ENCODE results near the gene R3HCC1L. TPM values are rescaled to one million over a fixed set of nuclear protein-coding genes. Genes with fewer than 3 reads are reported as not detected.

The R3HCC1L gene
- total and polyA plus RNA-seq, 10 of the 15 experiments (the other 5 are each of a cell fraction or from before 2014, with no cell fraction given): 11.3 to 20.3 (median 15.3) TPM

DNA sequence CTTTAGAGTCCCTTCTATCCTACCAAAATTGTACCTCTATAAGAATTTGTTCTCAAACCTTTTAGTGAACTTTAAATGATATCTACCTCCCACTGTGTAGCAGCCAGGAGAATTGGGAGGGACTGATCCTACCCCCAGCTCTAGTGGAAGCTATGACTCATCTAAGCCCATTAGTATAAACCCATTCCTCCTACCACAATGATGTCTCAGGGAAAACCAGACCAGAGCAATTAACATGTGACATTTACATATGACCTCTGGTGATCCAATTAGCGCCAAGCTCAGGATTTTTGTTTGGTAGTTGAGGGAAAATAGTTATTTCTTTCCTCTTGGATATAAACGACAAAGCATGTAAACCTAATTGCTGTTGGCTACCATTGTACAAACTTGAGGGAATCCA, 33.1 kb upstream of the R3HCC1L start (continued):
- no peak for TF ChIP-seq EZH2 (IDR thresholded peaks at IDR 0.05; ENCODE audit: borderline replicate concordance, control insufficient read depth, low read depth, low read length)

DNA sequence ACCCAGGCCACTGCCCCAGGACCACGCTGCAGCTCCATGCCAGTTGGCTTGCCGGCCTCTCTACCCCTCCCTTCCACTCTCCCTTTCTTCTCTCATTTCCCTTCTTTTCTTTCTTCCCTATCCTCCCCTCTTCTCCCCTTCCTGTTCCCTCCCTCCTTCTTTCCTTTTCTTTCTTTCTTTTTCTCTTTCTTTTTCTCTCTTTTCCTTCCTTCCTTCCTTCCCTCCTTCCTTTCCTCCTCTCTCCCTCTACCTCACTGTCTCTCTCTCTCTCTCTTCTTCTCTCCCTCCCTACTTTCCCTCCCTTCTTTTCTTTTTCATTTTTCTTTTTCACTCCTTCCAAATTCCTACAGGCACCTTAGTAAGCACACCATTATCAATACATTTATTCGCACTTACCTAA, 30.3 kb upstream of the R3HCC1L start:
- Histone ChIP-seq H3K36me3 (ENCODE audit: control insufficient read depth in 2 of 2, insufficient read depth in 2 of 2, low read length in 1 of 2) (no peaks in the 10 kb centered on the region), H3K4me3 (no peak overlapping the region), H3K4me1 (ENCODE audit: control insufficient read depth, insufficient read depth, low read length) (no peaks in the 10 kb centered on the region), H3K9me3 (replicated peaks; ENCODE audit: control insufficient read depth, insufficient read depth, low read length) (no peaks in the 10 kb centered on the region; the same call in 2 of the 3 replicates), H3K4me2 (ENCODE audit: control insufficient read depth, insufficient read depth) (no peak overlapping the region), H3K27ac (ENCODE audit: control insufficient read depth, insufficient read depth) (no peak overlapping the region), H3K79me2 (ENCODE audit: control insufficient read depth, insufficient read depth, low read length) (no peaks in the 10 kb centered on the region), H3K27me3 (replicated peaks in 1 of 2; ENCODE audit: control insufficient read depth in 2 of 2, insufficient read depth in 2 of 2, low read length in 1 of 2) (peaks cover 0 to 2% of the 10 kb centered on the region in 2 experiments; a peak in 1 of 4 replicates), H3K9ac (ENCODE audit: control insufficient read depth, insufficient read depth, low read length) (no peak overlapping the region), H2AFZ (ENCODE audit: control insufficient read depth, low read depth, low read length) (no peak overlapping the region), H4K20me1 (ENCODE audit: control insufficient read depth, insufficient read depth) (no peaks in the 10 kb centered on the region)
- RAD21 ChIA-PET (ENCODE audit: unreplicated experiment): no interaction called here
- DNase-seq (ENCODE audit: low read depth, low spot score) (no peak), ATAC-seq (no peak), FAIRE-seq (no peak)
- no TSS peak for BruUV-seq (replicated peaks)
- CTCF ChIA-PET: no interaction called here
- in situ Hi-C loops (cut with MboI): no loop called here
- 44% methylated on average over 3 of the region's 3 CpGs for WGBS (ENCODE audit: insufficient coverage, insufficient replicate concordance, low lambda C conversion rate, missing lambda C conversion rate)
- intact Hi-C loops (cut with micrococcal nuclease; ENCODE audit: unreplicated experiment): no loop called here
- TF ChIP-seq NFYA (IDR thresholded peaks at IDR 0.05; ENCODE audit: borderline replicate concordance, low read depth, low read length): no peak
- TF ChIP-seq SUZ12 (IDR thresholded peaks at IDR 0.05; ENCODE audit: unreplicated experiment): no peak
- TF ChIP-seq KDM1A (IDR thresholded peaks at IDR 0.05; ENCODE audit: borderline replicate concordance): no peak
- TF ChIP-seq BCL11A (IDR thresholded peaks at IDR 0.05; ENCODE audit: low read depth, low read length): no peak
- no peak for TF ChIP-seq ZNF207 (IDR thresholded peaks at IDR 0.05; ENCODE audit: borderline replicate concordance)
- TF ChIP-seq SRF (IDR thresholded peaks at IDR 0.05; ENCODE audit: low read depth in 2 of 2, low read length in 2 of 2): no peak
- no peak for TF ChIP-seq EED (IDR thresholded peaks at IDR 0.05; ENCODE audit: low read depth)
- TF ChIP-seq, protein P1, sequence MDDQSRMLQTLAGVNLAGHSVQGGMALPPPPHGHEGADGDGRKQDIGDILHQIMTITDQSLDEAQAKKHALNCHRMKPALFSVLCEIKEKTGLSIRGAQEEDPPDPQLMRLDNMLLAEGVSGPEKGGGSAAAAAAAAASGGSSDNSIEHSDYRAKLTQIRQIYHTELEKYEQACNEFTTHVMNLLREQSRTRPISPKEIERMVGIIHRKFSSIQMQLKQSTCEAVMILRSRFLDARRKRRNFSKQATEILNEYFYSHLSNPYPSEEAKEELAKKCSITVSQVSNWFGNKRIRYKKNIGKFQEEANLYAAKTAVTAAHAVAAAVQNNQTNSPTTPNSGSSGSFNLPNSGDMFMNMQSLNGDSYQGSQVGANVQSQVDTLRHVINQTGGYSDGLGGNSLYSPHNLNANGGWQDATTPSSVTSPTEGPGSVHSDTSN (IDR thresholded peaks at IDR 0.05; ENCODE audit: insufficient replicate concordance, low read depth, low read length): no peak
- no peak for TF ChIP-seq POLR2AphosphoS2 (IDR thresholded peaks at IDR 0.05; ENCODE audit: low read depth, low read length)
- no peak for TF ChIP-seq CREM (IDR thresholded peaks at IDR 0.05; ENCODE audit: low read depth)
- TF ChIP-seq, protein P2, sequence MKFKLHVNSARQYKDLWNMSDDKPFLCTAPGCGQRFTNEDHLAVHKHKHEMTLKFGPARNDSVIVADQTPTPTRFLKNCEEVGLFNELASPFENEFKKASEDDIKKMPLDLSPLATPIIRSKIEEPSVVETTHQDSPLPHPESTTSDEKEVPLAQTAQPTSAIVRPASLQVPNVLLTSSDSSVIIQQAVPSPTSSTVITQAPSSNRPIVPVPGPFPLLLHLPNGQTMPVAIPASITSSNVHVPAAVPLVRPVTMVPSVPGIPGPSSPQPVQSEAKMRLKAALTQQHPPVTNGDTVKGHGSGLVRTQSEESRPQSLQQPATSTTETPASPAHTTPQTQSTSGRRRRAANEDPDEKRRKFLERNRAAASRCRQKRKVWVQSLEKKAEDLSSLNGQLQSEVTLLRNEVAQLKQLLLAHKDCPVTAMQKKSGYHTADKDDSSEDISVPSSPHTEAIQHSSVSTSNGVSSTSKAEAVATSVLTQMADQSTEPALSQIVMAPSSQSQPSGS (IDR thresholded peaks at IDR 0.05; ENCODE audit: low read length): no peak
- no peak for TF ChIP-seq SMAD1 (IDR thresholded peaks at IDR 0.05; ENCODE audit: low read depth, partially characterized antibody)
- TF ChIP-seq, protein P3, sequence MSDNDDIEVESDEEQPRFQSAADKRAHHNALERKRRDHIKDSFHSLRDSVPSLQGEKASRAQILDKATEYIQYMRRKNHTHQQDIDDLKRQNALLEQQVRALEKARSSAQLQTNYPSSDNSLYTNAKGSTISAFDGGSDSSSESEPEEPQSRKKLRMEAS (IDR thresholded peaks at IDR 0.05; ENCODE audit: low read depth, low read length): no peak
- no peak for TF ChIP-seq CHD2 (IDR thresholded peaks at IDR 0.05; ENCODE audit: borderline replicate concordance, low read depth, low read length)
- TF ChIP-seq TCF12 (IDR thresholded peaks at IDR 0.05; ENCODE audit: low read depth, low read length): no peak
- TF ChIP-seq, protein P4, sequence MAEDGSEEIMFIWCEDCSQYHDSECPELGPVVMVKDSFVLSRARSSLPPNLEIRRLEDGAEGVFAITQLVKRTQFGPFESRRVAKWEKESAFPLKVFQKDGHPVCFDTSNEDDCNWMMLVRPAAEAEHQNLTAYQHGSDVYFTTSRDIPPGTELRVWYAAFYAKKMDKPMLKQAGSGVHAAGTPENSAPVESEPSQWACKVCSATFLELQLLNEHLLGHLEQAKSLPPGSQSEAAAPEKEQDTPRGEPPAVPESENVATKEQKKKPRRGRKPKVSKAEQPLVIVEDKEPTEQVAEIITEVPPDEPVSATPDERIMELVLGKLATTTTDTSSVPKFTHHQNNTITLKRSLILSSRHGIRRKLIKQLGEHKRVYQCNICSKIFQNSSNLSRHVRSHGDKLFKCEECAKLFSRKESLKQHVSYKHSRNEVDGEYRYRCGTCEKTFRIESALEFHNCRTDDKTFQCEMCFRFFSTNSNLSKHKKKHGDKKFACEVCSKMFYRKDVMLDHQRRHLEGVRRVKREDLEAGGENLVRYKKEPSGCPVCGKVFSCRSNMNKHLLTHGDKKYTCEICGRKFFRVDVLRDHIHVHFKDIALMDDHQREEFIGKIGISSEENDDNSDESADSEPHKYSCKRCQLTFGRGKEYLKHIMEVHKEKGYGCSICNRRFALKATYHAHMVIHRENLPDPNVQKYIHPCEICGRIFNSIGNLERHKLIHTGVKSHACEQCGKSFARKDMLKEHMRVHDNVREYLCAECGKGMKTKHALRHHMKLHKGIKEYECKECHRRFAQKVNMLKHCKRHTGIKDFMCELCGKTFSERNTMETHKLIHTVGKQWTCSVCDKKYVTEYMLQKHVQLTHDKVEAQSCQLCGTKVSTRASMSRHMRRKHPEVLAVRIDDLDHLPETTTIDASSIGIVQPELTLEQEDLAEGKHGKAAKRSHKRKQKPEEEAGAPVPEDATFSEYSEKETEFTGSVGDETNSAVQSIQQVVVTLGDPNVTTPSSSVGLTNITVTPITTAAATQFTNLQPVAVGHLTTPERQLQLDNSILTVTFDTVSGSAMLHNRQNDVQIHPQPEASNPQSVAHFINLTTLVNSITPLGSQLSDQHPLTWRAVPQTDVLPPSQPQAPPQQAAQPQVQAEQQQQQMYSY (CRISPR knock-in tag; IDR thresholded peaks at IDR 0.05): no peak
- SMC1A ChIA-PET (ENCODE audit: uncharacterized antibody, unreplicated experiment): no interaction called here
- POLR2A ChIA-PET: no interaction called here
